NCI-H345 treated with DMSO at 0.1 percent for 48 hours (cell line): Measurements from ENCODE around the gene SLC25A24.
"Not testable (repeated sequence)": the region's sequence is repeated elsewhere in the genome, so short reads cannot be mapped to it uniquely, and the experiment has no call there.

Source experiments
- DNase-seq: peaks from one replicate; lab custom pipeline; 2025; ENCODE audit not compliant: unreplicated experiment; lab: John Stamatoyannopoulos, UW

The SLC25A24 gene

GRCh38 chr1:108199781-108200686 is at the start of gene SLC25A24:
TSS of gene SLC25A24 (minus strand) at chr1:108200343. CDS start at chr1:108200138, 205 bp downstream.
- peak; percentile 62 for DNase-seq

DNA sequence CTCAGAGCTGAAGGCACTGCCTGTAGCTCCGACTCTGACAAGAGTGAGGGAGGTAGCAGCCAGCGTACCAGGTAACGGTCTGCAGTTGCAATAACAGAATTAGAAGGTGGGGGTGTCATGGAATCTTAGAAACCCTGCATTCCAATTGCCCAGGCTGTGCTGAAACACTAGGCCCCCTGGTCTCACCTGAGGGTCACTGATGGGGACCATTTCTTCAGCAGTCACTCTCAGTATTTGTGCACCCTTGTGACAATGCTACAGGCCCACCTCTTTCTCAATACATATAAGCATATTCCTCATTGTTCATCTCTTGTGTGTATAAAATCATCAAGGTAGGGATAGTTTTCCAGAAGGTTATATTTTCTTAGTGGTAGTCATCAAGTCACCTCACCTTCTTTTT is 43.8 kb upstream of the SLC25A24 start, which contains the start of gene NBPF4:
TSS of gene NBPF4 (minus strand) at position 101 of the 400 bp plus-strand sequence. CDS start 315 bp downstream, outside the sequence.
- not testable (repeated sequence) for DNase-seq

GRCh38 chr1:108239426-108239825 is 39.3 kb upstream of the SLC25A24 start:
- DNase-seq, result not testable (repeated sequence)

DNA sequence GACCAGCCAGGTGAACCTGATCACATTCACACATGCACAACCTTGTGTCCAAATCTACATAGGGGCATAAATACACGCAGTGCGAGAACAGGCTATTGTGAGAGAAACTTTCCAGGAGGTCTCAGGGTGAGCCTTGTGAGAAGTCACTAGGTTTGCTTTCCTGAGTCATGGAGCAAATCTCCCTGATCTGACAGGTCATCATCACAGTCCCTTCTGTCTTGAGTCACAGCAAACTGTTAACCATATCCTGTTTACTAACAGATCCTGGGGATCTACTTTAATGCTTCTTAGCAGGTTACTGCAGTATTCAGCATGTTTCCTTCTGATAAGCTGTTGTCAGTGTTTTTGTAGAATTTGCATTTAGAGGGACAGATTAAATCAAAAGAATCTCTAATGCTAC is 35.2 kb upstream of the SLC25A24 start:
- DNase-seq, result not testable (repeated sequence)

- not testable (repeated sequence) for DNase-seq
Observed at GRCh38 chr1:108232183-108232582, 32.0 kb upstream of the SLC25A24 start.

DNA sequence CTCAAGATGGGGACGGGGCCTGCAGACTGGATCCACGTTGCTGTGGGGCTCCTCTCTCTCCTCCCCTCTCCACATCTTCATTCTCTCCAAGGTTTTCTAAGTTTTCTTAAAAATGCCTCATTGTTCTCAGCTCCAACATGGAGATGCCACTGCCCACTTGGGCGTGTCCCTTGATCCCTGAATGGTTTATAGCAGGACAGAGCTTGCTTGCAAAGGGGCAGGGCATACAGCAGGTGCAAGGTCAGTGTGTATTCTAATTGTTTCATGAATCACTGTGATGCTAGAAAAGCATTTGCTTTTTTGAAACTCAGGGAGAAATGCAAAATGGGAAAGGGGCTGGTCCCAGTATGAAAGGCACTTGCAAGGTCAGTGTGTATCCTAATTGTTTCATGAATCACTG is 29.8 kb upstream of the SLC25A24 start:
- DNase-seq, result not testable (repeated sequence)

DNA sequence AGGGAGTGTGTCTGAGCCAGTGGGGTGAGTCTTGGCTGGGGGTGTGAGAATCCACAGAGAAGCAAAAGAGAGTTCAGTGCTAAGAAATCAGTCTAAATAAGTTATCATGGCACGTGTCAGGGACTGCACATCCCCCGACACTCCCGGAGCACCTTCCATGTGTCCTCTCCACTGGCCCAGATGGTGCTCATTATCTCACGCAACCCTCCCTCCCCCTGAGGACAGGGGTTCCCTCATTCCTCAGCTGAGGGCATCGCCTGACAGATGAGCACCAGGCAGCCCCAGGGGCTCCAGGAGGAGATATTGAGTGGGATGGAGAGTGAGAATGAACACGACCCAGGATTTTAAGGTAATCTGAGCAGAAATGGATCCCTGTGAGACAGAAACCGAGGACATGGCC is 27.6 kb upstream of the SLC25A24 start:
- not testable (repeated sequence) for DNase-seq

DNA sequence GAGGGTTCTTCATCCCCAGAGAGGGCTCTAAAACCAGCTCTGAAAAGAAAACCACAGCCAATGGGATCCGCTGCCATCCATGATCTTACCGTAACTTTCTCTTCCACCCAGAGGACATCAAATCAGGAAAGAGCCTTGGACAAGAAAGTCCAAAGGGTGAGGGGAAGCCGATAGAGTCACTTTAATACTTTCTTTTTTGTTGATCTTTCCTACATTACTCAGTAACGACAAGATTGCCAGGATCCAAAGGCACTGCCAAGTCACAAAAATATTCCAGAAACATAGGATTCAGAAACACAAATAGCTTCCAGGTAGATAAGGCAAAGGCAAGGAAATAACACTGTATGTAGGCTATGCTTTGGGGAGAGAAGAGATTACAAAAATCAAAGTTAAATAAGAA is 26.7 kb upstream of the SLC25A24 start:
- DNase-seq, result not testable (repeated sequence)

DNA sequence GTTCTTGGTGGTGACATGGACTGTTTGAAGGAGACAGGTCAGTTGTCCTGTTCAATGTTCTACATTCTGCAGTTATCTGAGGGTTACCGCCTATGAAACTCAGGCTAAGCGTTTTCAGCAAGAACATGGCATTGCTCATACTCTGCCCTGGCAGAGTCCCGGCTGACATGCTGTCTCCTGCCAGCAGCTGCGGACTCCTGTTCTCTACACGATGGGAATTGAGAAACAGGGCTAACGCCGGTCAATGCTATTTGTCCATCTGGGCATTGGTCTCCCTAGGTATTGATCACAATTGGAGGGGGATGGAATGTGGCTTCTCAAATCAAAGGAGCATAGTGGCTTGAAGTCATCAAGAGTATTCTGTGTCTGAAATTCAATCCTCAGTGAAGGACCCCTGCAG is 23.1 kb upstream of the SLC25A24 start:
- DNase-seq, result not testable (repeated sequence)

- DNase-seq, result not testable (repeated sequence)
Observed at GRCh38 chr1:108217515-108218174, 17.5 kb upstream of the SLC25A24 start.

GRCh38 chr1:108217007-108217406 is 16.9 kb upstream of the SLC25A24 start:
- DNase-seq, result not testable (repeated sequence)

- not testable (repeated sequence) for DNase-seq
Observed at GRCh38 chr1:108216028-108216890, 16.1 kb upstream of the SLC25A24 start.

GRCh38 chr1:108214641-108215465 is 14.7 kb upstream of the SLC25A24 start:
- peak; percentile 11 for DNase-seq

- no peak for DNase-seq
Observed at GRCh38 chr1:108211014-108211413, 10.9 kb upstream of the SLC25A24 start.

DNA sequence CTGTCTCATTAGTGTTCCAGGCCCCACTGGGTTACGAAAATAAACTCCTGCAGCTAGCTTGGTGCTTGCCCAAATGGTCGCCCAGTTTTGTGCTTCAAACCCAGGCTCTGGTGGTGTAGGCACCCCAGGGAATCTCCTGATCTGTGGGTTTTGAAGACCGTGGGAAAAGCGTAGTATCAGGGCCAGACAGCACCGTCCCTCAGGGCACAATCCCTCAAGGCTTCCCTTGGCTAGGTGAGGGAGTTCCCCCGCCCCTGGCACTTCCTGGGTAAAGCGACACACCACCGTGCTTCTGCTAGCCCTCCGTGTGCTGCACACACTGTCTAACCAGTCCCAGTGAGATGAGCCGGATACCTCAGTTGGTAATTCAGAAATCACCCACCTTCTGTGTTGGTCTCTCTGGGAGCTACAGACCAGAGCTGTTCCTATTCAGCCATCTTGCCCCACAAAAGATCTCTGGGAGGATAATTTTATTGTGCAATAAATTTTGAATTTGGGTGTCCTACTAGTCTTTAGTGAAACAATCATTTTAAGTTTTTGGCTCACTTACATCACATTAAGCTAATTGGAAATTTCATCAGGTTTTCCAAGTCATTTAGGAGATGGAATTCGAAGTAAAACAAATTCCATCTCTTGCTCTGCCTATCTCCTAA is 9.4 kb upstream of the SLC25A24 start:
- DNase-seq, result no peak

DNA sequence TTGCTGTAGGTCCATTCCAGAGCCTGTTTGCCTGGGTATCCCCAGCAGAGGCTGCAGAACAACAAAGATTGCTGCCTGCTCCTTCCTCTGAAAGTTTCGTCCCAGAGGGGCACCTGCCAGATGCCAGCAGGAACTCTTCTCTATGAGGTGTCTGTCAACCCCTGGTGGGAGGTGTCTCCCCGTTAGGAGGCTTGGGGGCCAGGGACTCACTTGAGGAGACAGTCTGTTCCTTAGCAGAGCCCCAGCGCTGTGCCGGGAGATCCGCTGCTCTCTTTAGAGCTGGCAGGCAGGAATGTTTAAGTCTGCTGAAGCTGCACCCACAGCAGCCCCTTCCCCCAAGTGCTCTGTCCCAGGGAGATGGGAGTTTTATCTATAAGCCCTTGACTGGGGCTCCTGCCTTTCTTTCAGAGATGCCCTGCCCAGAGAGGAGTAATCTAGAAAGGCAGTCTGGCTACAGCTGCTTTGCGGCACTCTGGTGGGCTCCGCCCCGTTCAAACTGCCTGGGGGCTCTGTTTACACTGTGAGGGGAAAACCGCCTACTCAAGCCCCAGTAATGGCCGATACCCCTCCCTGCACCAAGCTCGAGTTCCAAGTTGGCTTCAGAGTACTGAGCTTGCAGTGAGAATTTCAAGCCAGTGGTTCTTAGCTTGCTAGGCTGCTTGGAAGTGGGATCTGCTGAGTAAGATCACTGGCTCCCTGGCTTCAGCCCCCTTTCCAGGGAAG is 8.7 kb upstream of the SLC25A24 start:
- DNase-seq, result no peak

GRCh38 chr1:108203582-108203981 is 3.4 kb upstream of the SLC25A24 start:
- DNase-seq, result not testable (repeated sequence)

DNA sequence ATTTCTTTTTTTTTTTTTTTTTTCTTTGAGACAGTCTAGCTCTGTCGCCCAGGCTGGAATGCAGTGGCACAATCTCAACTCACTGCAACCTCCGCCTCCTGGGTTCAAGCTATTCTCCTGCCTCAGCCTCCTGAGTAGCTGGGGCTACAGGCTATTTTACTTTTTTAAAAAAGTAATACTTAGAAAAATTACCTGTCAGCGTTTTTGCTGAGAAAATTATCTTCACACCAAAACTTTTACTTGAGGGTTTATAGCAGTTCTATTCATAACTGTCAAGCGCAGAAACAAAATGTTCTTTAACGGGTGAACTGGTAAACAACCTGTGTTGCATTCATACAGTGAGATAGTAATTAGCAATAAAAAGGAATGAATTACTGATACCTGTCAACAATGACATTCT is 1.5 kb upstream of the SLC25A24 start:
- no peak for DNase-seq

DNA sequence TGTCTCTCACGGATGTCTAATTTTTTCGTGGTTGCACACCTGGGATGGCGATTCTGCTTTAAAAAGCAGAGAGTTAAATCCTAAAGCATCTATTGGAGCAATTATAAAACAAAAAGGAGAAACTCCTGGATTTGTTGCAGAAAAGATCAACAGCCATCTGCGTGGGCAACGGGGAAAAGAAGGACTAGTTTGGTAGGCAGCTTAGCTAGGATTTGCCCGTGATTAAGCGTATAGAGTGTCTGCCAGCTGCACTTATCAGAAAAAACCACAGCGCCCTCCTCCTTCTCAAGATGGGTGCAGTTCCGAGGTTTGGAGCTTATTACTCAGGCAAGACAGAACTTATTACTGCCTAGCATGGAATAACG is 526 bp upstream of the SLC25A24 start:
- peak; percentile 56 for DNase-seq
